IMR-90 (cell line): Measurements from ENCODE around the gene NMUR1. TPM values are rescaled to one million over a fixed set of nuclear protein-coding genes. Genes with fewer than 3 reads are reported as not detected.

ENCODE experiments used
- ATAC-seq: fragments of 200-7000 bp; cut with Tn5 transposase; 2 replicates; pipeline ENCODE4 v1.9.1; 2020; ENCODE audit warnings: low read depth, mild to moderate bottlenecking, moderate library complexity
- BruUV-seq: library from RNA; stranded (reverse); fragments of 400-500 nt; replicated peaks from 2 replicates; lab custom pipeline; 2021; lab: Mats Ljungman, UMichigan
- CTCF ChIA-PET: fragments of 300-600 bp; formaldehyde crosslinking; extraction: SDS; loops from one replicate; lab custom pipeline; 2021; ENCODE audit warnings: antibody characterized with exemption; lab: Yijun Ruan, JAX
- POLR2A ChIA-PET: fragments of 300-600 bp; sonication (Branson Sonifier 250); formaldehyde crosslinking; loops from one replicate; lab custom pipeline; 2022; ENCODE audit warnings: antibody characterized with exemption; ENCODE audit not compliant: unreplicated experiment; lab: Charles Lee
- DNase-seq: peaks from one replicate; pipeline ENCODE4 v3.0.0; 2013
- H2AFZ ChIP-seq: replicated peaks from 2 replicates; pipeline ENCODE3; 2013; ENCODE audit warnings: low read length, mild to moderate bottlenecking; ENCODE audit not compliant: poor library complexity
- H2AK5ac ChIP-seq: 2 replicates; pipeline ENCODE4 v1.6.1; 2013; ENCODE audit warnings: low read depth, low read length, inconsistent platforms
- H2AK9ac ChIP-seq: replicated peaks from 2 replicates; pipeline ENCODE3; 2013; ENCODE audit warnings: mild to moderate bottlenecking, low read depth, low read length, moderate library complexity; ENCODE audit not compliant: poor library complexity
- H2BK120ac ChIP-seq: 2 replicates; pipeline ENCODE4 v1.6.1; 2013; ENCODE audit warnings: low read depth, low read length, inconsistent platforms
- H2BK15ac ChIP-seq: 3 replicates; pipeline ENCODE4 v1.6.1; 2013; ENCODE audit warnings: low read depth, low read length, inconsistent platforms
- H2BK20ac ChIP-seq: 2 replicates; pipeline ENCODE4 v1.6.1; 2013; ENCODE audit warnings: low read depth, mild to moderate bottlenecking, inconsistent platforms, low read length, moderate library complexity
- H2BK5ac ChIP-seq: 2 replicates; pipeline ENCODE4 v1.6.1; 2013; ENCODE audit warnings: mild to moderate bottlenecking, low read depth, low read length, inconsistent platforms; ENCODE audit not compliant: poor library complexity, severe bottlenecking
- H3K14ac ChIP-seq: replicated peaks from 2 replicates; pipeline ENCODE4 v1.6.1; 2013; ENCODE audit warnings: low read depth, low read length, inconsistent platforms
- H3K18ac ChIP-seq: 2 replicates; pipeline ENCODE4 v1.6.1; 2013; ENCODE audit warnings: low read depth, low read length, control low read depth
- H3K23ac ChIP-seq: 2 replicates; pipeline ENCODE4 v1.6.1; 2013; ENCODE audit warnings: low read depth, low read length, inconsistent platforms
- H3K27ac ChIP-seq: 2 replicates; pipeline ENCODE4 v1.5.1; 2013; ENCODE audit warnings: mild to moderate bottlenecking, control low read depth, low read length; ENCODE audit not compliant: insufficient read depth
- H3K27me3 ChIP-seq: 2 replicates; pipeline ENCODE4 v1.6.1; 2013; ENCODE audit warnings: low read length; ENCODE audit not compliant: control insufficient read depth, insufficient read depth
- H3K36me3 ChIP-seq: 2 replicates; pipeline ENCODE4 v1.6.1; 2013; ENCODE audit warnings: low read length, mixed read lengths; ENCODE audit not compliant: control insufficient read depth, insufficient read depth
- H3K4ac ChIP-seq: 2 replicates; pipeline ENCODE4 v1.6.1; 2013; ENCODE audit warnings: low read depth, low read length, inconsistent platforms
- H3K4me1 ChIP-seq: 2 replicates; pipeline ENCODE4 v1.6.1; 2013; ENCODE audit warnings: low read length, mixed read lengths; ENCODE audit not compliant: control insufficient read depth, insufficient read depth
- H3K4me2 ChIP-seq: 2 replicates; pipeline ENCODE4 v1.6.1; 2013; ENCODE audit warnings: low read depth, mild to moderate bottlenecking, control low read depth, low read length, moderate library complexity
- H3K4me3 ChIP-seq: 2 replicates; pipeline ENCODE4 v1.5.1; 2013; ENCODE audit warnings: low read depth, mild to moderate bottlenecking, control low read depth, low read length, moderate library complexity; ENCODE audit not compliant: insufficient read depth
- H3K56ac ChIP-seq: 2 replicates; pipeline ENCODE4 v1.6.1; 2013; ENCODE audit warnings: low read length, inconsistent platforms; ENCODE audit not compliant: insufficient read depth; ENCODE audit errors: extremely low read depth
- H3K79me1 ChIP-seq, 2 experiments: 2 replicates each; pipeline ENCODE4 v1.6.1; 2013; ENCODE audit warnings: low read length in 2 of 2, inconsistent platforms in 1 of 2, low read depth in 1 of 2
- H3K9ac ChIP-seq: 2 replicates; pipeline ENCODE4 v1.6.1; 2013; ENCODE audit warnings: low read depth, low read length, control low read depth
- H3K9me1 ChIP-seq: 2 replicates; pipeline ENCODE4 v1.6.1; 2013; ENCODE audit warnings: low read length, inconsistent platforms; ENCODE audit not compliant: insufficient read depth
- H3K9me3 ChIP-seq: 2 replicates; pipeline ENCODE4 v1.6.1; 2013; ENCODE audit warnings: low read length; ENCODE audit not compliant: control insufficient read depth, insufficient read depth
- H4K20me1 ChIP-seq: 2 replicates; pipeline ENCODE4 v1.6.1; 2013; ENCODE audit warnings: low read length, inconsistent platforms; ENCODE audit not compliant: insufficient read depth
- H4K5ac ChIP-seq: 2 replicates; pipeline ENCODE4 v1.6.1; 2013; ENCODE audit warnings: mild to moderate bottlenecking, low read depth, low read length, control low read depth
- H4K8ac ChIP-seq, 2 experiments: 2 replicates each; pipeline ENCODE4 v1.6.1; 2013; ENCODE audit warnings: low read depth in 2 of 2, low read length in 2 of 2, control low read depth in 1 of 2, inconsistent platforms in 1 of 2
- H4K91ac ChIP-seq: 2 replicates; pipeline ENCODE4 v1.6.1; 2013; ENCODE audit warnings: low read depth, low read length, inconsistent platforms; ENCODE audit not compliant: insufficient read depth
- CEBPB ChIP-seq: IDR thresholded peaks from 2 replicates; pipeline ENCODE4 v1.6.1; 2012; ENCODE audit warnings: low read depth, low read length, improper control_type of control experiment
- NFE2L2 ChIP-seq: fragments of 150-350 bp; IDR thresholded peaks from 2 replicates; pipeline ENCODE4 v1.6.1; 2016; ENCODE audit warnings: low read depth, mild to moderate bottlenecking, low read length
- POLR2A ChIP-seq: IDR thresholded peaks from 2 replicates; pipeline ENCODE4 v1.6.1; 2012; ENCODE audit warnings: mild to moderate bottlenecking, low read depth, low read length
- RFX5 ChIP-seq: IDR thresholded peaks from 2 replicates; pipeline ENCODE4 v1.8.0; 2012; ENCODE audit warnings: low read depth, mild to moderate bottlenecking, low read length, moderate library complexity
- SMC3 ChIP-seq: fragments of 150-350 bp; IDR thresholded peaks from 2 replicates; pipeline ENCODE4 v1.6.1; 2016; ENCODE audit warnings: low read depth, mild to moderate bottlenecking, antibody characterized with exemption, low read length, moderate library complexity
- WGBS, 2 experiments: methylation state at CpG; one replicate each; pipeline versions ENCODE4 v1.1.5 to v1.1.7; 2013; ENCODE audit warnings: missing lambda C conversion rate in 2 of 2; ENCODE audit not compliant: insufficient read length in 1 of 2; ENCODE audit errors: extremely low coverage in 2 of 2; 5-methylcytosine and 5-hydroxymethylcytosine counted together
- dilution Hi-C: fragments of 300-500 bp; cut with HindIII; formaldehyde crosslinking; loops from one replicate; pipeline ENCODE4 v1.14.3; 2018; ENCODE audit warnings: low sequenced_read_pairs; ENCODE audit not compliant: unreplicated experiment
- in situ Hi-C: fragments of 300-500 bp; cut with MboI; formaldehyde crosslinking; loops from 3 replicates; pipeline ENCODE4 v1.14.3; 2019; ENCODE audit warnings: low sequenced_read_pairs, inconsistent platforms, mixed read lengths
- intact Hi-C: fragments of 100-400 bp; cut with micrococcal nuclease; formaldehyde crosslinking; loops from 2 replicates; pipeline ENCODE4 v1.10.0; 2022
- polyA plus RNA-seq, 3 experiments: library from polyadenylated mRNA; depleted of rRNA; stranded (reverse); fragments of >200 nt; gene quantifications; 2 replicates each; pipeline ENCODE4 v1.2.3, GENCODE V29; 2012; ENCODE audit warnings: low replicate concordance in 1 of 3
- total RNA-seq: library from RNA; depleted of rRNA; stranded (reverse); fragments of >200 nt; gene quantifications from 2 replicates; pipeline ENCODE4 v1.2.3, GENCODE V29; 2012
- TF ChIP-seq, protein P1 (sequence below): conservative IDR thresholded peaks from 2 replicates; pipeline ENCODE4 v1.5.1; 2012; ENCODE audit warnings: mild to moderate bottlenecking, low read depth, low read length, improper control_type of control experiment
- TF ChIP-seq, protein P2 (sequence below): fragments of 150-350 bp; IDR thresholded peaks from 2 replicates; pipeline ENCODE4 v1.6.1; 2016; ENCODE audit warnings: low read depth, mild to moderate bottlenecking, low read length, moderate library complexity, borderline replicate concordance

The NMUR1 gene
- total and polyA plus RNA-seq, 2 of the 4 experiments (the other 2 are of a cell fraction), result not detected

DNA sequence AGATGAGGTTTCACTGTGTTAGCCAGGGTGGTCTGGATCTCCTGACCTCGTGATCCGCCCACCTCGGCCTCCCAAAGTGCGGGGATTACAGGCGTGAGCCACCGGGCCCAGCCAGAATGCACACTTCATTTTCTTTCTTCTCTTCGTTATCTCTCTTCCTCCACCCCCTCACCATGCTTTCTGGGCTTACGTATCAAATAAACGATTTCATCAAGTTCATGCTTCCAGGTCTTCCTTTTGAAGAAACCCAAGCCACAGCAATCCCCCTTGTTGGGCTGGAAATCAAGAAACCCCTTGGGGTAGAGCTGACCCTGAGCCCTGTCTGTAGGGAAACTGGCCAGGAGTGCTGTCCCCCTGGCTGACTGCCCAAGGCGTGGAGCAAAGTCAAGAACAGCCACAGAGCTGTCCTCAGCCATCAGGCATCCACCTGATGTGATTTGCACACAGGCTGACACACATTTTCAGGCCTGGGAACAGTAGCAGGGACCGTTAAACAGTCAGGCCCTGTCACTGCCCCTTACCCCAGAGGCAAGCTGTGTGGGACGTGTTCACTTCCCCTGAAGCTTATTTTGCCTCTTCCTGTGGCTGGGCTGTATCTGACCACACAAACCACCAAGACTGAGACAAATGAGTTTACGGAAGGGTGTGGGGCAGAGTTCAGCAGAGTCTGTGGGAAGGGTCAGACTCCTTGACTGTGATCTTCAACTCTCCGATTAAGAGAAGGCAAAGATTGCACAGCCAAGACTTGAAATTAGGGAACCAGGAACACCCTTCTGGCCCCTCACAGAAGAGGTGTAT lies 15.1 kb upstream of the NMUR1 start:
- 0 out of 2 replicates have a peak overlapping the region, but pooled peaks have one; percentile 29 for H3K4ac ChIP-seq
- H3K9ac ChIP-seq, result no peak overlapping the region
- H3K4me3 ChIP-seq, result no peak overlapping the region
- POLR2A ChIA-PET, result no interaction called here
- H2BK15ac ChIP-seq, result no peak overlapping the region
- H2BK120ac ChIP-seq, result no peak overlapping the region
- H3K27ac ChIP-seq, result no peak overlapping the region
- ATAC-seq (peak; percentile 48), DNase-seq (peak; percentile 53)
- H3K79me1 ChIP-seq, result no peaks in the 10 kb centered on the region
- peak overlapping the region in 1 of 2 experiments; percentile 5; a peak in 1 of 4 replicates for H4K8ac ChIP-seq
- H3K18ac ChIP-seq, result no peak overlapping the region
- peaks cover 5% of the 10 kb centered on the region; the same call in 1 of the 2 replicates for H3K4me1 ChIP-seq
- intact Hi-C loops (no loop called here), dilution Hi-C loops (no loop called here), in situ Hi-C loops (no loop called here)
- H3K14ac ChIP-seq, result 0 out of 2 replicates have a peak overlapping the region, but pooled peaks have one; percentile 65
- H3K27me3 ChIP-seq, result peaks cover 9% of the 10 kb centered on the region
- peak overlapping the region; percentile 61 for H2AK9ac ChIP-seq
- H3K36me3 ChIP-seq, result no peaks in the 10 kb centered on the region
- H2AFZ ChIP-seq, result peak overlapping the region; percentile 74
- H2BK20ac ChIP-seq, result no peak overlapping the region
- CTCF ChIA-PET, result no interaction called here
- no peak overlapping the region for H3K23ac ChIP-seq
- no peak overlapping the region for H2AK5ac ChIP-seq
- TF ChIP-seq, protein P1, sequence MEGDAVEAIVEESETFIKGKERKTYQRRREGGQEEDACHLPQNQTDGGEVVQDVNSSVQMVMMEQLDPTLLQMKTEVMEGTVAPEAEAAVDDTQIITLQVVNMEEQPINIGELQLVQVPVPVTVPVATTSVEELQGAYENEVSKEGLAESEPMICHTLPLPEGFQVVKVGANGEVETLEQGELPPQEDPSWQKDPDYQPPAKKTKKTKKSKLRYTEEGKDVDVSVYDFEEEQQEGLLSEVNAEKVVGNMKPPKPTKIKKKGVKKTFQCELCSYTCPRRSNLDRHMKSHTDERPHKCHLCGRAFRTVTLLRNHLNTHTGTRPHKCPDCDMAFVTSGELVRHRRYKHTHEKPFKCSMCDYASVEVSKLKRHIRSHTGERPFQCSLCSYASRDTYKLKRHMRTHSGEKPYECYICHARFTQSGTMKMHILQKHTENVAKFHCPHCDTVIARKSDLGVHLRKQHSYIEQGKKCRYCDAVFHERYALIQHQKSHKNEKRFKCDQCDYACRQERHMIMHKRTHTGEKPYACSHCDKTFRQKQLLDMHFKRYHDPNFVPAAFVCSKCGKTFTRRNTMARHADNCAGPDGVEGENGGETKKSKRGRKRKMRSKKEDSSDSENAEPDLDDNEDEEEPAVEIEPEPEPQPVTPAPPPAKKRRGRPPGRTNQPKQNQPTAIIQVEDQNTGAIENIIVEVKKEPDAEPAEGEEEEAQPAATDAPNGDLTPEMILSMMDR, result no peak
- TF ChIP-seq SMC3, result no peak
- no peak for TF ChIP-seq NFE2L2
- TF ChIP-seq POLR2A, result no peak
- TF ChIP-seq, protein P2, sequence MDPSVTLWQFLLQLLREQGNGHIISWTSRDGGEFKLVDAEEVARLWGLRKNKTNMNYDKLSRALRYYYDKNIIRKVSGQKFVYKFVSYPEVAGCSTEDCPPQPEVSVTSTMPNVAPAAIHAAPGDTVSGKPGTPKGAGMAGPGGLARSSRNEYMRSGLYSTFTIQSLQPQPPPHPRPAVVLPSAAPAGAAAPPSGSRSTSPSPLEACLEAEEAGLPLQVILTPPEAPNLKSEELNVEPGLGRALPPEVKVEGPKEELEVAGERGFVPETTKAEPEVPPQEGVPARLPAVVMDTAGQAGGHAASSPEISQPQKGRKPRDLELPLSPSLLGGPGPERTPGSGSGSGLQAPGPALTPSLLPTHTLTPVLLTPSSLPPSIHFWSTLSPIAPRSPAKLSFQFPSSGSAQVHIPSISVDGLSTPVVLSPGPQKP, result no peak
- no peak for TF ChIP-seq RFX5
- no peak for TF ChIP-seq CEBPB
- BruUV-seq, result no TSS peak
- H4K5ac ChIP-seq, result no peak overlapping the region
- peaks cover 5% of the 10 kb centered on the region for H3K9me3 ChIP-seq
- WGBS, 2 experiments, result 44% methylated on average over 1 of the region's 14 CpGs; no CpG with 5 or more reads in 1 of the 2 experiments
- H4K91ac ChIP-seq, result no peak overlapping the region
- H2BK5ac ChIP-seq, result no peak overlapping the region
- no peak overlapping the region for H3K4me2 ChIP-seq
- H3K9me1 ChIP-seq, result peaks cover 5% of the 10 kb centered on the region
- H4K20me1 ChIP-seq, result no peaks in the 10 kb centered on the region
- no peak overlapping the region for H3K56ac ChIP-seq
